ENCODE data around the gene CHI3L1. TPM values are rescaled to one million over a fixed set of nuclear protein-coding genes. Genes with fewer than 3 reads are reported as not detected.

The CHI3L1 gene
- total RNA-seq, 2 experiments from 2014 or later = not detected

GRCh38 chr1:203172184-203173010 is 14.1 kb downstream of the CHI3L1 start:
- Histone ChIP-seq H3K4me1 (ENCODE audit: insufficient read depth, low read length, poor library complexity, severe bottlenecking) (no peaks in the 10 kb centered on the region), H3K9me2 (ENCODE audit: insufficient read depth, low read length) (no peaks in the 10 kb centered on the region)
- intact Hi-C loops (cut with micrococcal nuclease; ENCODE audit: unreplicated experiment) = loop anchor here (2.0 kb wide), 1 partner anchor 134 kb away; no protein-coding TSS in a partner anchor

GRCh38 chr1:203171341-203172183 is 14.9 kb downstream of the CHI3L1 start:
- POLR2A ChIA-PET = no interaction called here
- Histone ChIP-seq H3K36me3 (ENCODE audit: insufficient read depth, low read length) (no peaks in the 10 kb centered on the region), H3K79me2 (ENCODE audit: insufficient read depth, low read depth, low read length) (no peaks in the 10 kb centered on the region), H3K4me1 (ENCODE audit: insufficient read depth, low read length, poor library complexity, severe bottlenecking) (no peaks in the 10 kb centered on the region), H3K4me3 (ENCODE audit: low read depth, low read length, poor library complexity, severe bottlenecking) (no peak overlapping the region), H4K20me1 (ENCODE audit: insufficient read depth, low read length) (no peaks in the 10 kb centered on the region), H3K9me2 (ENCODE audit: insufficient read depth, low read length) (no peaks in the 10 kb centered on the region), H3K4me2 (ENCODE audit: low read length) (no peak overlapping the region), H3K27ac (ENCODE audit: low read depth, low read length, poor library complexity, severe bottlenecking) (no peak overlapping the region), H3K9me3 (ENCODE audit: low read length) (no peaks in the 10 kb centered on the region), H2AFZ (ENCODE audit: low read length) (no peak overlapping the region)
- CTCF ChIA-PET (ENCODE audit: unreplicated experiment) = interaction anchor here (0.6 kb wide), 1 partner anchor 420 kb away, joined by 3 read pairs; no protein-coding TSS in a partner anchor
- BruUV-seq (replicated peaks) = no TSS peak
- TF ChIP-seq EZH2phosphoT487 (IDR thresholded peaks at IDR 0.05; ENCODE audit: borderline replicate concordance, low read depth, low read length) (no peak), CTCF (conservative IDR thresholded peaks at IDR 0.05; ENCODE audit: low read length) (no peak)
- intact Hi-C loops (cut with micrococcal nuclease; ENCODE audit: unreplicated experiment) = loop anchor here (2.0 kb wide), 1 partner anchor 133 kb away; no protein-coding TSS in a partner anchor
- DNase-seq (ENCODE audit: low spot score) = no peak

More at GRCh38 chr1:203172184-203173010, 14.1 kb downstream of the CHI3L1 start:
- no peak overlapping the region for H3K4me3 ChIP-seq (ENCODE audit: low read depth, low read length, poor library complexity, severe bottlenecking)
- DNase-seq (ENCODE audit: low spot score) = peak; percentile 59
- no peaks in the 10 kb centered on the region for H3K36me3 ChIP-seq (ENCODE audit: insufficient read depth, low read length)
- H3K4me2 ChIP-seq (ENCODE audit: low read length) = no peak overlapping the region
- H4K20me1 ChIP-seq (ENCODE audit: insufficient read depth, low read length) = no peaks in the 10 kb centered on the region
- CTCF ChIA-PET (ENCODE audit: unreplicated experiment) = interaction anchor here (1.1 kb wide), 1 partner anchor 35 kb away, joined by 4 read pairs; no protein-coding TSS in a partner anchor
- H2AFZ ChIP-seq (ENCODE audit: low read length) = no peak overlapping the region
- H3K9me3 ChIP-seq (ENCODE audit: low read length) = no peaks in the 10 kb centered on the region
- POLR2A ChIA-PET = no interaction called here
- no peak overlapping the region for H3K27ac ChIP-seq (ENCODE audit: low read depth, low read length, poor library complexity, severe bottlenecking)
- H3K79me2 ChIP-seq (ENCODE audit: insufficient read depth, low read depth, low read length) = no peaks in the 10 kb centered on the region
- TF ChIP-seq EZH2phosphoT487 (IDR thresholded peaks at IDR 0.05; ENCODE audit: borderline replicate concordance, low read depth, low read length) = no peak
- TF ChIP-seq CTCF (conservative IDR thresholded peaks at IDR 0.05; ENCODE audit: low read length) = peak; percentile 80
- BruUV-seq (replicated peaks) = no TSS peak
